DMS53 treated with DMSO at 0.1 percent for 48 hours (cell line): ENCODE data around the gene TBC1D30.
A peak's percentile ranks its signal among the peaks of the same experiment; 100 is the strongest.

ENCODE experiments used
- DNase-seq: peaks from one replicate; lab custom pipeline; 2025; ENCODE audit not compliant: unreplicated experiment; lab: John Stamatoyannopoulos, UW

Gene TBC1D30

GRCh38 chr12:64903479-64904152 is 79.2 kb downstream of the TBC1D30 start:
- no peak for DNase-seq

- DNase-seq = no peak
Observed at GRCh38 chr12:64907097-64907496, 82.7 kb downstream of the TBC1D30 start.

GRCh38 chr12:64909124-64909523 is 84.7 kb downstream of the TBC1D30 start:
- DNase-seq = no peak

GRCh38 chr12:64911081-64911480 is 86.6 kb downstream of the TBC1D30 start:
- no peak for DNase-seq

- no peak for DNase-seq
Observed at GRCh38 chr12:64911912-64912311, 87.5 kb downstream of the TBC1D30 start.

- DNase-seq = no peak
Observed at GRCh38 chr12:64912516-64913255, 88.2 kb downstream of the TBC1D30 start.

- no peak for DNase-seq
Observed at GRCh38 chr12:64915242-64915641, 90.8 kb downstream of the TBC1D30 start.

GRCh38 chr12:64916411-64917261 is 92.2 kb downstream of the TBC1D30 start:
- peak; percentile 73 for DNase-seq

GRCh38 chr12:64918344-64918743 is 93.9 kb downstream of the TBC1D30 start:
- no peak for DNase-seq

GRCh38 chr12:64918801-64919200 is 94.4 kb downstream of the TBC1D30 start:
- no peak for DNase-seq

- DNase-seq = no peak
Observed at GRCh38 chr12:64922853-64923252, 98.4 kb downstream of the TBC1D30 start.

- DNase-seq = no peak
Observed at GRCh38 chr12:64923536-64923935, 99.1 kb downstream of the TBC1D30 start.
